Ishikawa (cell line): ENCODE measurements around the gene SLCO3A1.

Source experiments
- CEBPB ChIP-seq: IDR thresholded peaks from 2 replicates; pipeline ENCODE4 v1.6.1; 2012
- CREB1 ChIP-seq: IDR thresholded peaks from 2 replicates; pipeline ENCODE4 v1.6.1; 2012; ENCODE audit warnings: low read depth
- EGR1 ChIP-seq: IDR thresholded peaks from 2 replicates; pipeline ENCODE4 v1.6.1; 2012
- EP300 ChIP-seq: IDR thresholded peaks from 2 replicates; pipeline ENCODE4 v1.6.1; 2012; ENCODE audit warnings: borderline replicate concordance
- FOXM1 ChIP-seq: IDR thresholded peaks from 2 replicates; pipeline ENCODE4 v1.6.1; 2012; ENCODE audit warnings: low read depth, borderline replicate concordance
- MAX ChIP-seq: IDR thresholded peaks from 2 replicates; pipeline ENCODE4 v1.6.1; 2012
- NFIC ChIP-seq: IDR thresholded peaks from 2 replicates; pipeline ENCODE4 v1.6.1; 2012
- RAD21 ChIP-seq: IDR thresholded peaks from 2 replicates; pipeline ENCODE4 v1.6.1; 2012; ENCODE audit warnings: low read depth
- REST ChIP-seq: IDR thresholded peaks from 2 replicates; pipeline ENCODE4 v1.6.1; 2012; ENCODE audit warnings: low read depth, mild to moderate bottlenecking
- TAF1 ChIP-seq: IDR thresholded peaks from 2 replicates; pipeline ENCODE4 v1.6.1; 2012; ENCODE audit warnings: low read depth, mild to moderate bottlenecking
- USF1 ChIP-seq: IDR thresholded peaks from 2 replicates; pipeline ENCODE4 v1.6.1; 2012
- YY1 ChIP-seq: IDR thresholded peaks from 2 replicates; pipeline ENCODE4 v1.6.1; 2012; ENCODE audit warnings: low read depth

- TF ChIP-seq EP300 (no peak), RAD21 (no peak), FOXM1 (no peak), REST (no peak), CEBPB (no peak), MAX (no peak), YY1 (no peak), CREB1 (no peak), TAF1 (no peak), USF1 (no peak), NFIC (no peak), EGR1 (no peak)
Measured at GRCh38 chr15:92130906-92131305, 277.4 kb downstream of the SLCO3A1 start.
